HG03060 (cell line): ENCODE data around the gene SLC11A2.
"Not testable (repeated sequence)": the region's sequence is repeated elsewhere in the genome, so short reads cannot be mapped to it uniquely, and the experiment has no call there.

Source experiments
- ATAC-seq: cut with Tn5 transposase; IDR thresholded peaks from one replicate; pipeline ENCODE4 v1.9.1; 2021; ENCODE audit warnings: low read depth, moderate number of reproducible peaks; ENCODE audit not compliant: unreplicated experiment

SLC11A2 gene

DNA sequence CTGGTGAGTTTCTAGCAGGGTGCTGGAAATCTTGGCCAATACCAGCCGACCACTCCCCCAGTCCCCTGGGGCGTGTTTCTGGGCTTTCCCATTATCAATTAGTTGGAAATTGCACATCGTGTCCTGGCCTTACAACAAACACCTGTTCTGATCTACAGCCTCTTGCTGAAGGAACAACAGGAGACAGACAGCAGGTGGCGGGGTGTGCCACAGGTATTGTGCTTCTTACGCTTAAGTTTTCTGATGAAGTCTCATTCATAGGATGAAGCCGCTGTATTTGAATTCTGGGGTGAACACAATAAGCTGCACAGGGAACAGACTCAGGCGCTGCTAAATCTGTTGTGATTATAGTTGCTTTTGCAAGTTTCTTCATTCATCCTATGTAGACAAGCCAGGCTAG is 73.1 kb downstream of the SLC11A2 start:
- ATAC-seq, result no peak

GRCh38 chr12:50952510-50952909 is 73.7 kb downstream of the SLC11A2 start, which contains the start of gene HIGD1C:
HIGD1C (plus strand) TSS chr12:50952544; CDS start chr12:50953999, 1,455 bp downstream.
- ATAC-seq, result no peak

GRCh38 chr12:50951112-50951511 is 75.1 kb downstream of the SLC11A2 start:
- ATAC-seq, result no peak

DNA sequence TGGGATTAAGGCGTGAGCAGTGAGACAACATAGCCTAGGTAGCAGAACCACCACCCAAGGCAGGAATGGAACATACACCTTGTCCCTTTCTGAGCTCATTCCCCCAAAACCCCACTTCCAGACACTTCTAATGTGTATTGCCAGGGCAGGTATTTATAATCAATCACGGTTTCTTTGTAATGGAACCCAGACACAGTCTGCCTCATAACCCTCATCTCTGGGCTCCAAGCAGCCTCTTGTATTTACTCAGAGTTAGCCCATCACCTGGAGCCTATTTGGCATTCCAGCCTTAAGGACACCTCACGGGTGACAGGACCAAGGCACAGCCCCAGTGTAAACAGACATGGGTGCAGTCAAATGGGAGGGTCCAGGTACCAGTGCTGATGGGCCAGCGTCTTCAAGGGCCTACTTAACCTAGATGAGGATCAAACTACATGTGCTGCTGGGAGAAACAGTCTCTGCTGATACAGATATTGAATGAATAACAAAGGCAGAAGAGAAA is 76.3 kb downstream of the SLC11A2 start:
- ATAC-seq, result no peak

GRCh38 chr12:50948798-50949197 is 77.4 kb downstream of the SLC11A2 start:
- ATAC-seq, result no peak

DNA sequence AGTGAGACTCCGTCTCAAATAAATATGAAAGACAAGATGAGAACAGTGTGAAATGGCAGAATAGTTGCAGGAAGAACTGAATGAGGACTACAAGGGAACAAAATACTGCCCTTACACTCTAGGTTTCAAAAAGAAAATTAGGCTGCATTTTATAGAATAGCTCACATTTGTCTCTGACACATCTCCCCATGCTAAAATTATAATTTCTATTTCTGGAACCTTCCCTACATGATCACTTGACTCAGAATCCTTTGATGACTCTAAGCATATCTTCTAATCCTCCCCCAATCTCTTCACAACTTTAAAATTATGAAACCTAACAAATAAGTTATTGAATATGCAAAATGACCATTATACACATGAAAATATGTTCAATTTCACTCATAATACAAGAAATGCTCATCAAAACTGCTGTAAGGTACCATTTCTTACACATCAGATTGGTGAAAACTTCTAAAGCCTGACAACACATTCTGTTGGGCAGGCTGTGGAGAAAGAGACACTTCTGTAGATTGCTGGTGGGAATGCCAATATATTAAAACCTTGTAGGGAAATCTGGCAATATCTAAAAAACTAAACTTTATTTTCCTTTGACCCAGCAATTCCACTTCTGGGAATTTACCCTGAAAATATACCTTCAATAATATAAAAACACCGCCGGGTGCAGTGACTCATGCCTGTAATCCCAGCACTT is 78.1 kb downstream of the SLC11A2 start:
- ATAC-seq, result no peak

DNA sequence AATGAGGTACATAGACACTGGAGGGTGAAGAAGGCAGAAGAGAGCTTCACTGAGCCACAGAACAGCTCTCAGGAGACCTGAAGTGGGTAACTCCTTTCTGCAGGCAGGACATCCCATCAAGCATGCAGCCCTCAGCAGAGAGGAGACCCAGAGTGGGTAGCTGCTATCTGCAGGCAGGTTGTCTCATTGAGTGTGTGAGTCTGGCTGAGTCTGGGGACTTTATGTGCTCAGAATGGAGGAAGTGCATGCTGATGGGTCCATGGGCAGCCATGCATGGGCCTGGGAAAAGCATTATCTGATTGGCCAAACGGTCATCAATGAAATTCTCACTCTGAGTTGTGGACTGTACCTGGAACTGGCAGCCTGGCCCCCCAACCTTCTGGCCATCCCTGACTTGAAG is 88.5 kb downstream of the SLC11A2 start:
- no peak for ATAC-seq

DNA sequence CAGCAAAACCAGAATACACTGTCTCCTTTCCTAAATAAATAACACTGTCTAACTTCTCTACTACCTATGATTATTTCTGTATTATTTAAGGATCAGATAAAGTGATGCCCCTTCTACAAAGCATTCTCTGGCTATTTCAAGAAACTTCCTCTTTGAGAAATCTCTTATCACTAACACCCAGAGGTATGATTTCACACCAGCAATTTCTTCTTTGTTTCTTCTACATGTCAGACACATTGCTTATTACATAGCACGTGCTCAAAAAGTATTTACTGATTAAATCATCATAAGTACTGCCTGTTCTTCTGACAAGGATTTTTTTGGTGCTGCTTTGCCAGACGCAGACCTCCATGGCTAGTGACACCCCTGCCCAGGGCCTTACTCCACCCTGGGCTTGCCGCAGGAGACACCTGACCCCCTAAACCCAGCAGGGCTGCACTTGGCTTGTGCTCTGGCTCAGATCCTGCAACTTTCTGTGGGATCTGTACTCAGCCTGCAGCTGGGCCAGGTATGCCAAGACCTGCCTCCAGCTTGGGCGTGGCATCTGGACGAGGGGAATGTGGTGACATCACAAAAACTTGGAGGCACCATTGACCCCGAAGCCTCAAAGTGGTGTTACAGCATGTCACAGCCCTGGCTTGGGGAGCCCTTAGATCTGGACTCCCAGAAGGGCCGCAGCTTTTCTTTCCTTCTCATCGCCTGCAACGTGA is 89.2 kb downstream of the SLC11A2 start:
- no peak for ATAC-seq

DNA sequence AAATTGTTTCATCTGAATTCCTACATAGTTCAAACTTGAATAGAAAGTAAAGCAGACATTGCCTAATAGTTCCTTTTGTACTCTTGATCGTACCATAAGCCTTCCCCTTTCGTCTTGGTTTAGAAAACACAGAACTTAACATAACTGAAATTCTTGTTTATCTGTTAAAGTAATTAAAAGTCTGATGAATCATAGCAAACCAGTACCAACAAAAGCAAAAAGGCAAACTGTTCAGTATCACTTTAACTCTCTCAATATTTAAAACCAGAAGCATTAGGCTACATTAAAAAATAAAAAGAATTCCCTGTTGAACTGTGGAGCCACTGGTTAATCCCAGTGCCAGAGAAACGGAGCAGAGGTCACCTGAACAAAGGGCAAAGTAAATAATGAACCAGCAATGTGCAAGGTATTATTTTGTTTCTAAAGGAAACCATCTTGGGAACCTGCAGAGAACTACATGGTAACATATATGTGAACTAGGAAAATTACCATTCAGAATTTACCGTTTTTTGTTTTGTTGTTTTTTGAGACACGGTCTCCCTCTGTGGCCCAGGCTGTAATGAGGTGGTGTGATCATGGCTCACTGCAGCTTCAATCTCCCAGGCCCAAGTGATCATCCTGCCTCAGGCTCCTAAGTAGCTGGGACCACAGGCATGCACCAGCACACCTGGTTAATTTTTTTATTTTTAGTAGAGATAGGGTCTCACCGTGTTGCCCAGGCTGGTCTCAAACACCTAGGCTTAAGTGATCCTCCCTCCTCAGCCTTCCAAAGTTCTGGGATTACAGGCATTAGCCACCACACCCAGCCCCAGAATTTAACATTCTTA is 91.0 kb downstream of the SLC11A2 start:
- ATAC-seq, result no peak

- ATAC-seq, result no peak
Measured at GRCh38 chr12:50934371-50934851, 91.8 kb downstream of the SLC11A2 start.

DNA sequence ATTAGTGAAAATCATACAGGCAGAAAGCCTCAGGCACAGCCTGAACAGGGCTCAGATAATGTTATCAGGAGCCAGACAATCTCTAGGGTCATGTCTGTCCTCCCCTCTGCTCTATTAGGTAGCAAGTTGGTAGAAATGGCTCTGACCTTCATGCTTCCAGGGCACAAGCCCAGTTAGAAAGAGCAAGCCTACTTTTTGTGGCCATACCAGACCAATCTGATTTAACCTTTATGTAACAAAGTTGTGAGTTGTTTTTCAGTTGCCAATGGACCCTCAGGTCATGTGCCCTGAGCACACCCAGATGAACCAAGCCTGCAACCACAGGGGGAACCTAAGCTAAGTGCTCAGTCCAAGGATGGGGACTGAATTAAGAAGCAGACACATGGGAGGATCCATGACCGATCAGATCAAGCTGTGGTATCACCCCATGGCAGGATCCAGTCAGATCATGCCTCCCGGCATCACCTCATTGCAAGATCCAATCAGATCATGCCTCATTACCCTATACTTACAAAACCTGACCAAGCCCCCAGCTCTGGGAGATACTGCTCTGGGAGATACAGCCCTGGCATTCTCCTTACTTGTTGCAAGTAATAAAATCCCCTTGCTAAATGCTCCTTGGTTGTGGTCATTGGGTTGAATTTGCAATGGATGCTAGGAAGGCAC is 92.6 kb downstream of the SLC11A2 start:
- ATAC-seq, result no peak

- no peak for ATAC-seq
Measured at GRCh38 chr12:50932787-50933280, 93.3 kb downstream of the SLC11A2 start.

- not testable (repeated sequence) for ATAC-seq
Measured at GRCh38 chr12:50930477-50930876, 95.7 kb downstream of the SLC11A2 start.

DNA sequence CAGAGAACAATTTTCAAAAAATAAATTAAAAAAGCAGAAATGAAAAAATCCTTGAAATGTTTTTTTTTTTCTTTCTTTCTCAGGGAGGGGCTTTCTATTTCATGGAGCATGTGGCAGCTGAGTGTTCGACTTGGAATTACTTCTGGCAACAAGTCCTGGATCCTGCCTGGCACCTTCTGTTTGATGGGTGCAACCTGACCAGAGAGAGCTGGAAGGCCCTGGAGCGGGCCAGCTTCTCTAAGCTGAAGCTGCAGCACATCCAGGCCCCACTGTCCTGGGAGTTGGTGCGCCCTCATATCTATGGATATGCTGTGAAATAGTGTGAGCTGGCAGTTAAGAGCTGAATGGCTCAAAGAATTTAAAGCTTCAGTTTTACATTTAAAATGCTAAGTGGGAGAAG is 96.4 kb downstream of the SLC11A2 start:
- ATAC-seq, result no peak
